GM11168 (cell line): ENCODE results near the gene AKT3.
"Not testable (repeated sequence)": the region's sequence is repeated elsewhere in the genome, so short reads cannot be mapped to it uniquely, and the experiment has no call there.

Experiments used
- in situ Hi-C: fragments of 300-500 bp; cut with MboI; formaldehyde crosslinking; loops from one replicate; pipeline ENCODE4 v1.12.0; 2022; ENCODE audit warnings: low sequenced_read_pairs; ENCODE audit not compliant: unreplicated experiment

Gene AKT3

GRCh38 chr1:243791586-243792267 lies 58.3 kb downstream of the AKT3 start:
- in situ Hi-C loops, result no loop called here

DNA sequence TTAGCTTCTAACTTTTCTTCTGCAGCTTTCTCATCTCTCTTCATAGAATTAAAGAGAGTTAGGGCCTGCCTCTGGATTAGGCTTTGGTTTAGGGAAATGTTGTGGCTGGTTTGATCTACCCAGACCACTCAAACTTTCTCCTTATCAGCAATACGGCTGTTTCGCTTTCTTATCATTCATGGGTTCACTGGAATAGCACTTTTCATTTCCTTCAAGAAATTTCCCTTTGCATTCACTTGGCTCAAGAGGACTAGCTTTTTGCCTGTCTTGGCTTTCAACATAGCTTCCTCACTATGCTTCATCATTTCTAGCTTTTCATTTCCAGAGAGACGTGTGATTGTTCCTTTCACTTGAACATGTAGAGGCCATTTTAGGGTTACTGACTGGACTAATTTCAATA lies 59.6 kb downstream of the AKT3 start:
- in situ Hi-C loops, result no loop called here

DNA sequence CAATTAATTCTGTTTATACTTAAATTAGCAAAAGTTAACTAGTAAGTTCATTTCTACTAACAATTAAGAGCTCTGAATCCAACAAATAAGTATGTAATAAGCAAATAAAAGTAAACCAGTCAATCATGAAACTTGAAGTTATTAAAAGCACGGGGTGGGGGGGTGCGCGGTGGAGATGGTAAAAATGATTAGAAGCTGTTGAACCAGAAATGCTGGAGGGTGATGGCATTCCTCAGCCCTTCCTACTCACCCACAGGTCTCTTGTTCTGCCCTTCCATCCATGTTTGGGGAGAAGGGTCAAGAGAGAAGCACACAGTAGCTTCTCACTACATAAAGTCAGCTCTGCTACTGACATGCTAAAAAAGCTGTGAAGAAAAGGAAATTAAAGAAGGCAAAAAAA lies 63.5 kb downstream of the AKT3 start:
- in situ Hi-C loops, result no loop called here

- in situ Hi-C loops, result no loop called here
Observed at GRCh38 chr1:243784506-243784905, 65.5 kb downstream of the AKT3 start.

DNA sequence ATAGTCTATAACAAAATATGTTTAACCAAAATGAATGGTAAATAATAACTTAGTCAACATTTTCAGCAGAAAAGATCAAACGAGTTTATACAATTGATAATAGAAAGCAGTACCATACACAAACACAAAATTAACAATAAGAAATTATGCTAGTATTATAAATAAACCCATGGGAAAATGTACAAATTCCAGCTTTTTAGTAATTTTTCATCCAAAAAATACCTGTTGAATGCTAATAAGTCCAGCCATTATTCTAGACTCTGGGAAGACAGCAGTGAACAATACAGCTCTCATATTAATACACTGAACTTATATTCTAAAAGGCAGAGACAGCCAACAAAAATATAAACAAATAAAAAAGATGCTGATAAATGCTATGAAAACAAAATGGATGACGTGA lies 66.3 kb downstream of the AKT3 start:
- in situ Hi-C loops, result no loop called here

DNA sequence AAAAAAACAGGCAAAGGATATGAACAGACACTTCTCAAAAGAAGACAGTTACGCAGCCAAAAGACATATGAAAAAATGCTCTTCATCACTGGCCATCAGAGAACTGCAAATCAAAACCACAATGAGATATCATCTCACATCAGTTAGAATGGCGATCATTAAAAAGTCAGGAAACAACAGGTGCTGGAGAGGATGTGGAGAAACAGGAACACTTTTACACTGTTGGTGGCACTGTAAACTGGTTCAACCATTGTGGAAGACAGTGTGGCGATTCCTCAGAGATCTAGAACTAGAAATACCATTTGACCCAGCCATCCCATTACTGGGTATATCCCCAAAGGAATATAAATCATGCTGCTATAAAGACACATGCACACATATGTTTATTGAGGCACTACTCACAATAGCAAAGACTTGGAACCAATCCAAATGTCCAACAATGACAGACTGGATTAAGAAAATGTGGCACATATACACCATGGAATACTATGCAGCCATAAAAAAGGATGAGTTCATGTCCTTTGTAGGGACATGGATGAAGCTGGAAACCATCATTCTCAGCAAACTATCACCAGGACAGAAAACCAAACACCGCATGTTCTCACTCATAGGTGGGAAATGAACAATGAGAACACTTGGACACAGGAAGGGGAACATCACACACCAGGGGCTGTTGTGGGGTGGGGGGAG lies 77.5 kb downstream of the AKT3 start:
- in situ Hi-C loops, result not testable (repeated sequence)

GRCh38 chr1:243770860-243771259 lies 79.2 kb downstream of the AKT3 start:
- in situ Hi-C loops, result no loop called here

- in situ Hi-C loops, result no loop called here
Observed at GRCh38 chr1:243765676-243766075, 84.4 kb downstream of the AKT3 start.

GRCh38 chr1:243763806-243764205 lies 86.2 kb downstream of the AKT3 start:
- in situ Hi-C loops, result no loop called here

GRCh38 chr1:243758647-243759046 lies 91.4 kb downstream of the AKT3 start:
- in situ Hi-C loops, result no loop called here

DNA sequence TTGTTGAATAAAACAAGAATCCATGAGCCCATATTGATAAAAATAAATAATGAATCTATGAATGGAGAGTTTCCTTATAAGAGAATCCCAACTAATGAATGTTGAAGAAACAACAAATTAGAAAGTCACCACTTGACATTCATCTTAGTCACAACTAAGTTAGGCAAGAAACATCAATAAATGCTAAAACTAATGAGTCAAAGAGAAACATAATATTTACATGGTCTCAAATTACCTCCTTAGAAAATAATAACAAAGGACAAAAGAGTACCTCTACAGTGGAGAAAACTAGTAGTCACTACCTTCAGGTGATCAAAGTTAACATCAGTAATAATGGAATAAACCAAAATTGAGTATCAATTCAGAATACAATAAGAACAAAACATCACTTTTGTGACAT lies 93.5 kb downstream of the AKT3 start:
- in situ Hi-C loops, result no loop called here

- in situ Hi-C loops, result no loop called here
Observed at GRCh38 chr1:243754348-243754747, 95.7 kb downstream of the AKT3 start.

GRCh38 chr1:243751506-243751905 lies 98.5 kb downstream of the AKT3 start:
- in situ Hi-C loops, result no loop called here

- in situ Hi-C loops, result loop anchor here (10.0 kb wide), 1 partner anchor 414 kb away; no protein-coding TSS in a partner anchor
Observed at GRCh38 chr1:243748706-243749283, 101.2 kb downstream of the AKT3 start.

GRCh38 chr1:243748227-243748626 lies 101.8 kb downstream of the AKT3 start:
- in situ Hi-C loops, result loop anchor here (10.0 kb wide), 1 partner anchor 413 kb away; no protein-coding TSS in a partner anchor

DNA sequence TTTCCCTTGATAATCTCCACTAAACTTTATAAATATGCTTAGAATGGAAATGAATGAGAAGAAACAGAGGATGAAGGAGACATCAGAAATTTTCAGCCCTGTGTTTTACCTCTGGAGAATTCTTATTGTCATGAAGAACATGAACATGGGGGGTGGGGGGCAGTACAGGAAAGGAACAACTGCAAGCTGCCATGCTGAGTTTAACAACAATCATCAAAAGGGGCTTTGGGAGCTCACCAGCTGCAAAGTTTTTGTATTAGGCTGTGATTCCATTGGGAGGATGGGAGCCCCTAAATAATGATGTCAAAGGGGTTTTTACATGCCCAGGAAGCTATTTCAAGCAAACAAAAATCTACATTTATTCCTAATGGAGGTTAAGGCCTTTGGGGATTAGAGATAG lies 103.3 kb downstream of the AKT3 start:
- in situ Hi-C loops, result loop anchor here (10.0 kb wide), 1 partner anchor 412 kb away; no protein-coding TSS in a partner anchor

DNA sequence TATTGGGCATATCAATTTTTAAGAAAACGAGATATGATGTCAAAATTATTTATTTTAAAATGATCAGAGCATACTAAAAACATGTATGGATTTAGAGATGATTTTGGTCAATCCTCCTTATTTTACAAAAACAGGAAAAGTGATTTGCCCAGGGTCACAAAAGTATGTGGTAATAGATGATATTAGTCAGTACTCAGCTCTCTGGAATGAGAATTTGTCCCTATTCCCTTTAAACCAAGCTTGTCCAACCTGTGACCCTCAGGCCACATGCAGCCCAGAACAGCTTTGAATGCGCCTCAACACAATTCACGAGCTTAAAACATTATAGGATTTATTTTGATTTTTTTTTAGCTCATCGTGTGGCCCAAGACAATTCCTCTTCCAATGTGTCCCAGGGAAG lies 104.7 kb downstream of the AKT3 start:
- in situ Hi-C loops, result loop anchor here (10.0 kb wide), 1 partner anchor 411 kb away; no protein-coding TSS in a partner anchor

- in situ Hi-C loops, result loop anchor here (10.0 kb wide), 1 partner anchor 408 kb away; no protein-coding TSS in a partner anchor
Observed at GRCh38 chr1:243742819-243743218, 107.2 kb downstream of the AKT3 start.

DNA sequence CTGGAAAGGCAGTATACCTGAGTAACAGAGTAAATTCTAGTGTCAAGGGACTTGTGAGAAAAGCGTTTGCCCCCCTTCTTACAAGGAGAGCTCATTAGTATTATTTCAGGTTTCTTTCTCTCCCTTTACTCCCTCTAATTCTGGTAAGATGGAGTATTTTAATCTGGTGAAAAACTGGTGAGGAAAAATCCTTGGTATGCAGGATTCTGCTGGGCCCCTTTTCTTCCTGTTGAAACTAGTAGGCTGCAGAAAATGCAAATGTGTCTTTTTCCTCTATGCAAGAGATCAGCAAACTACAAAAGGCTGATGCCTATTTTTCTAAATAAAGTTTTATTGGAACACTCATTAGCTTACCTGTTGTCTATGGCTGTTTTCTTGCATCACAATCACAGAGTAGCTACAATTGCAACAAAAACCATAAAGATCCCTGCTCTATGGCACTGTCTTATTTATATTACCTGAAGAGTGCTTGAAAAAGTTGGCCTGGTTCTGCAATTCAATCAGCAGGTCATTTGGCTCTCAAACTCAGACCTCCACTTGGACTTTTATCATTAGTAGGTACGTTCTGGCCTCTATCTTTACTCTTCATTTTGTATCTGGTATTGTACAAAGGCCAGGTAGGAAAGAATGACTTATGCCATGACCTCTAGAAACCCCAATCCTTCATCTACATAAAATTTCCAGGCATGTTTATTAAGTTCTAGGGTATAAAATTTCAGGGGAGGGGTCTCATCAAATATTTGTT lies 109.6 kb downstream of the AKT3 start:
- in situ Hi-C loops, result loop anchor here (10.0 kb wide), 1 partner anchor 406 kb away; no protein-coding TSS in a partner anchor

DNA sequence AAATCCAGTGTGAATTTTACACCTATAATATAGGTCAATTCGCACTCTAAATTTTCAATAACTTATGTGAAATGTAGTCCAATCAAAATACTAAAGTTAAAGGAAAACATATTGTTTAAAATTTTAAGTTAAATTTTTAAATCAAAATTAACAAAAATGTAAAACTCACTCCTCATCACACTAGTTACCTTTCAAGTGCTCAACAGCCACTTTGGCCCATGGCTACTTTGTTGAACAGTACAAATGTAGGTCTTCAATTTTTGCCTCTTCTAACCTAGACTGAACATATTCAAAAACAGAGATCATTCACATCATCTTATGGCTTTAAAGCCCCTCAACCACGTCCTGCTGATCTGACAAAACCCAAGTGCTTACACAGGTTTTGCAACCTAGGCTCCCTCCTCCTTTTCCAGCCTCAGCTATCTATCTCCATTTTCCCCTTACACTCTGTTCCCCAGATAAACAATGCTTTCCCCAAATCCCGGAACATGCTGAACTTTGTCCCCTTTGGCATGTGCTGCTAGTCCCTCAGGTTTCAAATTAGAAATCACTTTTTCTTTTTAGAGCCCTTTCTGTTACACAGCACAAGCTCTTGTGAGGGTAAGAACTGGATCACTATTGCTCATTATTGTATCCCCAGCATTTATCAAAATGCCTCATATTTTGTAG lies 110.6 kb downstream of the AKT3 start:
- in situ Hi-C loops, result loop anchor here (10.0 kb wide), 1 partner anchor 405 kb away; no protein-coding TSS in a partner anchor
